CD14-positive monocyte (primary cell): Measurements from ENCODE around the gene ACSBG1. TPM values are rescaled to one million over a fixed set of nuclear protein-coding genes. Genes with fewer than 3 reads are reported as not detected.

Experiments
- DNase-seq, 3 donors: peaks; one replicate each; pipeline ENCODE4 v3.0.0-alpha.2; 2011 to 2022
- H2AFZ ChIP-seq: 2 replicates; pipeline ENCODE4 v1.6.0; 2012; ENCODE audit warnings: mild to moderate bottlenecking, low read depth, low read length, inconsistent platforms; ENCODE audit not compliant: insufficient read depth, poor library complexity, severe bottlenecking
- H3K27ac ChIP-seq, 2 donors: 1 replicate in 1 of 2; 2 replicates in 1 of 2; pipeline ENCODE4 v1.5.1; 2012 to 2013; ENCODE audit warnings: low read length in 2 of 2, control low read depth in 1 of 2, inconsistent platforms in 1 of 2, low read depth in 1 of 2, mild to moderate bottlenecking in 1 of 2
- H3K27me3 ChIP-seq, 2 donors: one replicate each; pipeline versions ENCODE4 v1.6.0 to v1.6.1; 2011 to 2013; ENCODE audit warnings: low read length in 2 of 2; ENCODE audit not compliant: control insufficient read depth in 2 of 2, insufficient read depth in 2 of 2
- H3K36me3 ChIP-seq, 2 donors: replicated peaks in 1 of 2; 1 replicate in 1 of 2; 2 replicates in 1 of 2; pipeline versions ENCODE4 v1.5.1 to v1.6.1; 2012 to 2013; ENCODE audit warnings: low read length in 2 of 2, control low read depth in 1 of 2, inconsistent platforms in 1 of 2, mild to moderate bottlenecking in 1 of 2; ENCODE audit not compliant: insufficient read depth in 2 of 2, control insufficient read depth in 1 of 2
- H3K4me1 ChIP-seq, 2 donors: 1 replicate in 1 of 2; 2 replicates in 1 of 2; pipeline versions ENCODE4 v1.5.1 to v1.6.1; 2012 to 2013; ENCODE audit warnings: low read length in 2 of 2, control low read depth in 1 of 2, inconsistent platforms in 1 of 2, mild to moderate bottlenecking in 1 of 2, moderate library complexity in 1 of 2; ENCODE audit not compliant: insufficient read depth in 2 of 2, control insufficient read depth in 1 of 2
- H3K4me2 ChIP-seq: replicated peaks from 2 replicates; pipeline ENCODE3; 2012; ENCODE audit warnings: low read length, moderate library complexity, mild to moderate bottlenecking; ENCODE audit not compliant: poor library complexity, severe bottlenecking; ENCODE audit errors: extremely low read depth
- H3K4me3 ChIP-seq, 3 experiments: fragments of 200-600 bp in 1 of 3; sonication (generic) in 1 of 3; replicated peaks in 1 of 3; 1 replicate in 2 of 3; 2 replicates in 1 of 3; pipeline ENCODE4 v1.5.1; 2011 to 2013; ENCODE audit warnings: low read length in 3 of 3, mild to moderate bottlenecking in 3 of 3, control low read depth in 2 of 3, low read depth in 2 of 3, inconsistent platforms in 1 of 3, moderate library complexity in 1 of 3
- H3K79me2 ChIP-seq: 2 replicates; pipeline ENCODE4 v1.6.0; 2012; ENCODE audit warnings: mild to moderate bottlenecking, control low read depth, inconsistent platforms, low read length, moderate library complexity; ENCODE audit not compliant: insufficient read depth
- H3K9ac ChIP-seq: 2 replicates; pipeline ENCODE4 v1.6.0; 2017; ENCODE audit warnings: low read length, mild to moderate bottlenecking; ENCODE audit not compliant: insufficient read depth, poor library complexity, severe bottlenecking
- H3K9me3 ChIP-seq, 2 donors: replicated peaks in 1 of 2; 1 replicate in 1 of 2; 2 replicates in 1 of 2; pipeline versions ENCODE4 v1.5.1 to v1.6.1; 2012 to 2013; ENCODE audit warnings: low read length in 2 of 2, control low read depth in 1 of 2; ENCODE audit not compliant: control insufficient read depth in 1 of 2, insufficient read depth in 1 of 2
- H4K20me1 ChIP-seq: 2 replicates; pipeline ENCODE4 v1.6.0; 2012; ENCODE audit warnings: mild to moderate bottlenecking, low read length, control low read depth, moderate library complexity; ENCODE audit not compliant: insufficient read depth
- H3K27ac Mint-ChIP-seq, 7 donors: one replicate each; pipeline ENCODE4 v1.8.0; 2020; ENCODE audit warnings: mild to moderate bottlenecking in 7 of 7, mixed read lengths in 7 of 7, moderate library complexity in 6 of 7, inconsistent platforms in 2 of 7
- H3K27me3 Mint-ChIP-seq, 3 donors: one replicate each; pipeline ENCODE4 v1.8.0; 2021 to 2022; ENCODE audit warnings: low read depth in 3 of 3, mild to moderate bottlenecking in 3 of 3, mixed read lengths in 3 of 3, moderate library complexity in 3 of 3, inconsistent platforms in 1 of 3
- H3K36me3 Mint-ChIP-seq, 2 donors: one replicate each; pipeline ENCODE4 v1.8.0; 2020; ENCODE audit warnings: mixed read lengths in 2 of 2, inconsistent platforms in 1 of 2, mild to moderate bottlenecking in 1 of 2
- H3K4me1 Mint-ChIP-seq: one replicate; pipeline ENCODE4 v1.8.0; 2020; ENCODE audit warnings: mild to moderate bottlenecking, mixed read lengths
- H3K4me3 Mint-ChIP-seq, 2 donors: one replicate each; pipeline ENCODE4 v1.8.0; 2020; ENCODE audit warnings: mild to moderate bottlenecking in 2 of 2, mixed read lengths in 2 of 2, moderate library complexity in 1 of 2
- H3K9me3 Mint-ChIP-seq, 7 donors: one replicate each; pipeline ENCODE4 v1.8.0; 2020 to 2022; ENCODE audit warnings: mixed read lengths in 7 of 7, mild to moderate bottlenecking in 6 of 7, moderate library complexity in 6 of 7, inconsistent platforms in 2 of 7
- WGBS: methylation state at CpG from one replicate; pipeline ENCODE4 v1.1.5; 2013; ENCODE audit warnings: missing lambda C conversion rate; ENCODE audit not compliant: insufficient coverage; 5-methylcytosine and 5-hydroxymethylcytosine counted together
- intact Hi-C, 2 donors: fragments of 100-400 bp; cut with micrococcal nuclease; formaldehyde crosslinking; loops; one replicate each; pipeline versions ENCODE4 v1.15.0 to v1.15.1; 2023
- polyA plus RNA-seq, 3 donors: library from polyadenylated mRNA; depleted of rRNA in 1 of 3; unstranded in 2 of 3; stranded (reverse) in 1 of 3; fragments of 300-500 nt in 2 of 3; fragments of >200 nt in 1 of 3; fragmentation: Illumina TruSeq in 2 of 3; gene quantifications; 1 replicate in 2 of 3; 2 replicates in 1 of 3; pipeline ENCODE4 v1.2.3, GENCODE V29; 2012 to 2021
- TF ChIP-seq, protein P1 (sequence below): fragments of 200-600 bp; IDR thresholded peaks from one replicate; pipeline ENCODE4 v1.8.0; 2022; ENCODE audit warnings: antibody characterized with exemption, mild to moderate bottlenecking

The ACSBG1 gene
- polyA plus RNA-seq, 3 donors: 0.01 TPM; not detected in 2

DNA sequence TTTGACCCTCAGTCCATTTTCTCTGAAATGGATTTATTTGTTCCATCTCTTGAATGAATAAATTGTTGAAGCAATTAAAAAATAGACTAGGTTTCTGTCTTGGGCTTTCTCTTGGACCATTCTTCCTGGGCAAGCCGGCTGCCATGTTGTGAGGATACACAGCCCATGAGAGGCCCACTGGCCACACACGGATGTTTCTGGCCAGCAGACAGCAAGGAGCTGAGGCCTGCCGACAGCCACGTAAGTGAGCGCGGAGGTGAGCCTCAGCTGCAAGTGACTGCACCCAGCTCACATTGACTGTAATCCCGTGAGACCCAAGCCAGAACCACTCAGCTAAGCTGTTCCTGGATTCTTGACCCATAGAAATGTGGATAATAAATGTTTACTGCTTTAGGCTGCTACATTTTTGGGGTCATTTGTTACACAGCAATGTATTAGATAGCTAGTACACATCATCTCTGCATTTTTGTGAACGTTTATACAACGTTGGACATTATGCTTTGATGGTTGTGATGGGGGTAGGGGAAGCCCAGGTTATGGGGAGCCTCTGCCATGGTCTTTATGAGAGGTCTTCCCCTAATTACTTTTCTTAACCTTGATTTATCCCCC is 62.4 kb downstream of the ACSBG1 start:
- peak overlapping the region in 1 of 3 experiments; percentile 33 for H3K4me3 ChIP-seq
- H2AFZ ChIP-seq: no peak overlapping the region
- TF ChIP-seq, protein P1, sequence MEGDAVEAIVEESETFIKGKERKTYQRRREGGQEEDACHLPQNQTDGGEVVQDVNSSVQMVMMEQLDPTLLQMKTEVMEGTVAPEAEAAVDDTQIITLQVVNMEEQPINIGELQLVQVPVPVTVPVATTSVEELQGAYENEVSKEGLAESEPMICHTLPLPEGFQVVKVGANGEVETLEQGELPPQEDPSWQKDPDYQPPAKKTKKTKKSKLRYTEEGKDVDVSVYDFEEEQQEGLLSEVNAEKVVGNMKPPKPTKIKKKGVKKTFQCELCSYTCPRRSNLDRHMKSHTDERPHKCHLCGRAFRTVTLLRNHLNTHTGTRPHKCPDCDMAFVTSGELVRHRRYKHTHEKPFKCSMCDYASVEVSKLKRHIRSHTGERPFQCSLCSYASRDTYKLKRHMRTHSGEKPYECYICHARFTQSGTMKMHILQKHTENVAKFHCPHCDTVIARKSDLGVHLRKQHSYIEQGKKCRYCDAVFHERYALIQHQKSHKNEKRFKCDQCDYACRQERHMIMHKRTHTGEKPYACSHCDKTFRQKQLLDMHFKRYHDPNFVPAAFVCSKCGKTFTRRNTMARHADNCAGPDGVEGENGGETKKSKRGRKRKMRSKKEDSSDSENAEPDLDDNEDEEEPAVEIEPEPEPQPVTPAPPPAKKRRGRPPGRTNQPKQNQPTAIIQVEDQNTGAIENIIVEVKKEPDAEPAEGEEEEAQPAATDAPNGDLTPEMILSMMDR: no peak
- H4K20me1 ChIP-seq: no peaks in the 10 kb centered on the region
- DNase-seq: no peak
- Mint-ChIP-seq H3K4me1 (peaks cover 50% of the 10 kb centered on the region), H3K9me3 (peaks cover 0 to 4% (median 0%) of the 10 kb centered on the region in 7 donors), H3K36me3 (peaks cover 41% of the 10 kb centered on the region in 2 donors), H3K4me3 (no peak overlapping the region), H3K27ac (peak overlapping the region; percentile 77 to 93 (median 87)), H3K27me3 (peaks cover 0 to 3% (median 2%) of the 10 kb centered on the region in 3 donors)
- H3K27ac ChIP-seq: peak overlapping the region; percentile 72 to 85
- no peaks in the 10 kb centered on the region for H3K9me3 ChIP-seq
- peaks cover 18 to 35% of the 10 kb centered on the region in 2 donors for H3K36me3 ChIP-seq
- peak overlapping the region; percentile 48 for H3K4me2 ChIP-seq
- H3K4me1 ChIP-seq: peaks cover 52 to 53% of the 10 kb centered on the region in 2 donors
- H3K27me3 ChIP-seq: no peaks in the 10 kb centered on the region
- H3K79me2 ChIP-seq: no peaks in the 10 kb centered on the region
- WGBS: 99% methylated on average over 6 of the region's 9 CpGs
- intact Hi-C loops: no loop called here
- no peak overlapping the region for H3K9ac ChIP-seq

DNA sequence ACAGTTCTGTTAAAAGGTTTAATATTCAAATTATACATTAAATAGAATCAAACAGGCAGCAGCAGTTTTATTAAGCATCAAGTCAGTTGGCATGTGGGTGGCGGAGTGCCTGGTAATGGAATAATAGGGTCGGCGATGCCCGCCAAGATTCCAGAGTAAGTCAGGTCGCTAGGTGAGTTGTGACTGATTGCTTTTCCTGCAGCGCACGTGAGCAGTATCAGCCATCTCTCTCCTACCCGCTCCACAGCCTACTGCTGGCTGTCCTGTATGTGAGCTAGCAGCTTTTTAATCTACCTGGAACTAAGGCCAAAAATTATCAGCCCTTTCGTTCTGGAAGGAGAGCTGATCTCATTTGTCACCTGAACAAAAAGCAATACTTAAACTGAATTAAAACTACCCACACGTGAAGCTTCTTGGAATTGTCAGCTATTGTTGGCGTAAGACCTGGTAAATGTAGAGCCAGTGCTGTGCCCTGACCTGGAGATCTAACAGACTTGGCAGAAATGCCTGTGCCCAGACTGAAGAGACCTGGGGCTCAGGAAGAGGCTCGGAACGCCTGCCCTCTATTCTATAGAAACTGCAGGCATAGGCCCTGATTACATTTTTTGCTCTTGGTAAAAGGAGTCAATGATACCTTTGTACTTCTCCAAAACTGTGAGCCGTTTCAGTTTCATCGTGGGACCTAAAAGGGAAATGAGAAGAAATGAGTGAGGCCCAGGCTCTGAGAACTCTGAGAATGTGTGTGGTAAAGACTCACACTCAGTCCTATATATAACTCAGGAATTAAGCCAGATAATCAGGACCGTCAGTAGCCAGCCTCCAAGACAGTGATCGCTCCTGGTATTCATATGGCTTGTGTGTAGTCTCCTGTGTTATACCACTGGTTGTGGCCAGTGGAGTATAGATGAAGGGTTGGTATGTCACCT is 63.3 kb downstream of the ACSBG1 start:
- intact Hi-C loops: no loop called here
- Mint-ChIP-seq H3K9me3 (peaks cover 0 to 4% (median 0%) of the 10 kb centered on the region in 7 donors), H3K27ac (peak overlapping the region; percentile 77 to 93 (median 87)), H3K36me3 (peaks cover 49% of the 10 kb centered on the region in 2 donors), H3K4me1 (peaks cover 50% of the 10 kb centered on the region), H3K27me3 (peaks cover 0 to 3% (median 2%) of the 10 kb centered on the region in 3 donors), H3K4me3 (peak overlapping the region in 1 of 2 donors; percentile 46)
- H3K9ac ChIP-seq: no peak overlapping the region
- peaks cover 52 to 53% of the 10 kb centered on the region in 2 donors for H3K4me1 ChIP-seq
- 80% methylated on average over 4 of the region's 17 CpGs for WGBS
- DNase-seq: peak; percentile 60 to 76 (median 66)
- TF ChIP-seq, protein P1: no peak
- no peaks in the 10 kb centered on the region for H3K9me3 ChIP-seq
- H3K4me2 ChIP-seq: peak overlapping the region; percentile 48
- H3K79me2 ChIP-seq: no peaks in the 10 kb centered on the region
- H3K4me3 ChIP-seq: peak overlapping the region in 1 of 3 experiments; percentile 33
- peak overlapping the region; percentile 32 for H2AFZ ChIP-seq
- peaks cover 24 to 43% of the 10 kb centered on the region in 2 donors for H3K36me3 ChIP-seq
- no peaks in the 10 kb centered on the region for H4K20me1 ChIP-seq
- no peaks in the 10 kb centered on the region for H3K27me3 ChIP-seq
- peak overlapping the region; percentile 72 to 85 for H3K27ac ChIP-seq
